SHP77 treated with DMSO at 0.1 percent for 48 hours (cell line): ENCODE data around the gene IDH1.
"Not testable (repeated sequence)": the region's sequence is repeated elsewhere in the genome, so short reads cannot be mapped to it uniquely, and the experiment has no call there.

Experiments
- DNase-seq: peaks from one replicate; lab custom pipeline; 2025; lab: John Stamatoyannopoulos, UW

Gene IDH1

DNA sequence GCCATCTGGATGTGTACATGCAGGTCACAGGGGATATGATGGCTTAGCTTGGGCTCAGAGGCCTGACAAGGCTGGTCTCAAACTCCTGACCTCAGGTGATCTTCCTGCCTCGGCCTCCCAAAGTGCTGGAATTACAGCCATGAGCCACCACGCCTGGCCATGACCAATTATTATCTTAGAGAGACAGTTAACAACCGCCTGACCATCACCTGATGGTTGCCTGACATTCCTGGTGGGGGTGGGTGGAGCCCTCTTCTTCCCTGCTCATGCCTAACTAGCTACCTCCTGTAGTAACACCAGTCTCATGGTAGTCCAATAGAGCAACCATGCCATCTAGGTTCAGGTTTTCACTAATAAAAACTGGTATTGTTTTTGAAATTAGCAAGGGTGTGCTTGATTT lies 33.0 kb downstream of the IDH1 start:
- not testable (repeated sequence) for DNase-seq

DNA sequence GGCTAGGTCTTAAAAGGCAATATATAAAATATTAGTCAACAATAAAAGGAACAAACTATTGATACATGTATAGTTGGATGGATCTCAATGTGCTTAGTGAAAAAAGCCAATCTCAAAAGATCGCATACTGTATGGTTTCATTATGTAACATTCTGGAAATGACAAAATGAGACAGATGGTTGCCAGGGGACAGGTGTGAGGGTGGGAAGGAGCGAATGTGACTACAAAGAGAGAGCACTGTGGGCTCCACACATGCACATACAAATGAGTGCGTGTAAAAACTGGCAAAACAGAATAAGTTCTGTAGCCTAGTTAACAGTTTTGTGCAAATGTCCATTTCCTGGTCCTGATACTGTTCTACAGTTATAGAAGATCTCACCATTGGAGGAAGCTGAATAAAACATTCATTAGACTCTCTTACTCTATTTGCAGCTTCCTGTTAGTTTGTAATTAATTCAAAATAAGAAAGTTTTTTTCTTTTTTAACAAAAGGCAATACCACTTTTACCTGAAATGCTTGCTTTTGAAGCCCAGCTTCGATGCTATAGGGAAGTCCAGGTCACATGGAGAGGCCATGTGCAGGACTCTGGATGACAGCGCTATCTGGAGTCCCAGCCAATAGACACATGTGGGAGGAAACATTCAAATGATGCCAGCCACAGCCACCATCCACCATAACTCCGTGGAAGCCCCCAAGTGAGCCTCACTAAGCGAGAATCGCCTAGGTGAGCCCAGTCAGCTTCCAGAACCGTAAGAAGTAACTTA lies 44.0 kb downstream of the IDH1 start:
- DNase-seq: no peak

DNA sequence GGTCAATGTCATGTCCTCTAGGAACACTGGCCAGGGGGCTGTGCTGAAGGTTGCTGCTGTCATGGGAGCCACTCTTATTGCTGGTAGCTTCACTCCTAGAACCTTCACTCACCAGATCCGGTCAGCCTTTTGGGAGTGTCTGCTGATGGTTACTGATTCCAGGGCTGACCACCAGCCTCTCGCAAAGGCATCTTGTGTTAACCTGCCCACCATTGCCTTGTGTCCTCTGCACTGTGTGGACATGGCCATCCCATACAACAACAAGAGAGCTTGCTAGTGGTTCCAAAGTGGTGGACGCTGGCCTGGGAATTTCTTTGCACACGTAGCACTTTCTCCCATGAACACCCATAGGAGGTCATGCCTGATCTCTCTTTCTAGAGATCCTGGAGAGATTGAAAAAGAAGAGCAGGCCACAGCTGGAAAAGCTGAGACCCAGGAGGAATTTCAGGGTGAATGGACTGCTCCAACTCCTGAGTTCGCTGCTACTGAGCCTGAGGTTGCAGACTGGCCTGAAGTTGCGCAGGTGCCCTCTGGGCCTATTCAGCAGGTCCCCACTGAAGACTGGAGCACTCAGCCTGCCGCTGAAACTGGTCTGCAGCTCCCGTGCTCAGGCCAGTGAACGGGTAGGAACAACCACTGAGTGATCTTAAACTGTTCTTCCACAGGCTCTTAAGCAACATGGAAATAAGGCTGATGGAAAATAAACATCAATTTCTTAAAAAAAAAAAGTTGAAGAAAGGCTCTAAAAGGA lies 46.4 kb downstream of the IDH1 start:
- DNase-seq: no peak

DNA sequence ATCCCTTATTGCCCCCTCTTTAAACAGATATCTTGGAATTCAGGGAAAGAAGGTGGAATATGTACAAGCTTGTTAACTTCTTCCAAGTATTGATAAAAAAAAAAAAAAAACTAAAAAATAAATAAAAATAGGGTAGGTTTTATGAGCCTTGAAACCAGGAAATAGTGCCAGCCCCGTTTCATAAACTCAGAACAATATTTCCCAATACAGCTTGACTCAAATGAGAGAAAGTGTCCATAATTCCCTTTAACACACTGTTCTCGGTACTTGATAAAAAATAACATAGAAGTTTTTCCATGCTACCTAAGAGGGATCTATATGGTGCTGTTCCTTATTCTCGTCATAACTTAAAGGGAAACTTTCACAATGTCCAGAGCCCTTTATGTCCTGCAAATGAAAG lies 47.1 kb downstream of the IDH1 start:
- DNase-seq: no peak

DNA sequence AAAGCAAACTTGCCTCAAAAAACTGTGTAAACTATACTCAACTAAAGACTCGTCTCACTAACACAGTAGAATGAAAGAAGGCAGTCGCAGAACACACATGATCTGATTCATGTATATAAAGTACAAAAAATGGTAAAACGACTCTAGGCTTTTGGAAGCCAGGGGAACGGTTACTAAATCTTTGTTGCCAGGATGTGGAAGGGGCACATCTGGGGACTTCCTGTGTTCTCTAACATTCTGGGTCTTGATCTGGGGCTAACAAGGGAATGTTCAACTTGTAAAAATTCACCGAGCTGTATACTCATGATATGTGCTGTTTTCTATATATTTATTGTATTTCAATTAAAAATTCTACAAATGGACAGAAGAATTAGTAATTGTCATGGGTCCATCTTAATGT lies 50.7 kb downstream of the IDH1 start:
- no peak for DNase-seq

DNA sequence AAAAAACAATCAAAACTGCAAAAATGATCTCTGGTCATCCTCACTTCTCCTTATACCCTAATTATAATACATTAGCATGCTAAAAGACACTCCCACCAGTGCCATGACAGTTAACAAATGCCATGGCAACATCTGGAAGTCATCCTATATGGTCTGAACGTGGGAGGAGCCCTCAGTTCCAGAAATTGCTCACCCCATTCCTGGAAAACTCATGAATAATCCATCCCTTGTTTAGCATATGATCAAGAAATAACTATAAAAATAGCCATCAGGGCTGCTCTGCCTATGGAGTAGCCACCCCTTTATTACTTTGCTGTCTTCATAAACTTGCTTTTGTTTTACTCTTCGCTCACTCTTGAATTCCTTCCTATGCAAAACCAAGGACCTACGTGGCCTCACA lies 59.3 kb downstream of the IDH1 start:
- DNase-seq: no peak

DNA sequence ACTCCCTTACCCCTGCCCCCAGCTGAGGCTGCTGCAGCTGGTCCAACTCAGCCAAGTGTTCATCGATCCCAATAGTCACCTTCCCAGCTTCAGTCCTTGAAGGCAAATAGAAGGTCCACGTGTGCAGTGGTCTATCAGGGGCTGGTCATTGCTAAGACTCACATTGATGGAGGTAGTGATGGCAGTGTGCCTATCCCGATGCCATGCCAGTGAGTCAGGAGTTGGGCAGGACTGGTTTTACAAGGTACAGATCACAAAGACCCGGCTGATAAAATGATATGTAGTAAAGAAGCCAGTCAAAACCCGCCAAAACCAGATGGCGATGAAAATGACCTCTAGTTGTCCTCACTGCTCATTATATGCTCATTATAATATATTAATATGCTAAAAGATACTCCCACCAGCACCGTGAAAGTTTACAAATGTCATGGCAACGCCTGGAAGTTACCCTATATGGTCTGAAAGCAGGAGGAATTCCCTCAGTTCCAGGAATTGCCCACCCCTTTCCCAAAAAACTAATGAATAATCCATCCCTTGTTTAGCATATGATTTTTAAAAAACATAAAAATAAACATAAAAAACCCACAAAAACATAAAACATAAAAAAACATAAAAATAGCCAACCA lies 62.1 kb downstream of the IDH1 start:
- DNase-seq: no peak

DNA sequence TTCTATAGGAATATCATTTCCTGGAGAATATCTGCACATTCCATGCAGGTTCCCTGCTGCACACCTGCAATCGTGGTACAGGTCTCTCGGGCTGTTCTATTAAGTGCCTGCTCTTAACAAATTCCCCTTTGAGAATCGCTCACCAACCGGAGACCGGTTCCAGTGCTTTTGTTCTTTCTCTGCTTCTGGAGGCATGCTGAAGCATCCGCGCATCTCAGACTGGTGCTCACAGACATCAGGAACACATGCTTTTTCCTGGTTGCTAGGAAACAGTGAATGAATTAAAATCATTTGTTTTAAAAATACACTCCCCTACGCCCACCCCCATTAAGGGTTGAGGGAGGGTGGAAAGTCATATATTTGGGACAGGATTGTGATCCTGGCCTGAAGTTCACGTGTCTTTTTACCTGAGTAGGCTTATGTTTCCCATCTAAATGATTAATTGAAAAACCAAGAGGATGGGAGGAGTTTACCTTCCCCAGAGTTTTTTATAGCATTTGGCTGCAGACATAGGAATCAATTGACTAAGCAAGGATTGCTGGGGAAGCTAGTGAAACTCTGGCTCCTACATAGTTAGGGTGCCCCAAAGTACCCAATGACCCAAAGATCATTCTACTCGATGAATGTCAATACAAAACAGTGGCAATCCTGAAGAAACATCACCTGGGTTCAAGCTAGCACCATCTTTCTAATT lies 64.9 kb downstream of the IDH1 start, which contains the start of gene C2orf80:
Gene C2orf80 (minus strand): TSS at position 221 of the 694 bp plus-strand sequence. CDS start 3,044 bp downstream, outside the sequence.
- DNase-seq: no peak

DNA sequence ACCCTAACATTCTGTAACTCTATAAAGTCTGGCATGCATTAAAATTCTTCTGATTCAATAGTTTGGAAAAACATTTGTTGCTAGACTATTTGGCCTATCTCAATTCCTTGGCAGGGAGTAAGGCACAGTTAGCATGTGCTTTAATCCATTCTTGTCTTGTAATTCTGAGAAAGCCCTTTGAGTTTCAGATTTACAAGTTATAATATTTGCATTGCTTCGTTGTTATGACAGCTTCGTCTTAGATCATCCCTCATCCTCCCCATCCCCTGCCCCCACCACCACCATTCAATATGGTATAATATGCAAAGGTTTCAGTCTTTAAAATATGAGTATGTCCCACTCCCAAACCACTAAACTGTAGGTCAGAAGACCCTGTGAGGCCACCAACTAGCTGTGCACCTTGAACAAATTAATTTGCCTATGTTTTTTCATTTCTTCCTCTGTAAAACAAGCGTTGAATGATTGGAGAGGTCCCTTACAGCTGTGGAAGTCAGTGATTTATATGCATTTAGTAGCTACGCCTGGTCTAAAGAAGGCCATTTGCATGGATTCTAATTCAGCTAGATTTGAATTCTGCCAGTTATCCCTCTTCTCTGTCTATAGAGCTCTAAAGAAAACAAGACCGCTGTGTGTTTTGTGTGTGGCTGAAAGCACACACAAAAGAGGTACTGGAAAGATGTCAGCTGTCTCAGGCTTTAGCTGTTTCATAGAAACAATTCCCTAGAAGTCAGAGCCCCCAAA lies 65.6 kb downstream of the IDH1 start:
- no peak for DNase-seq

DNA sequence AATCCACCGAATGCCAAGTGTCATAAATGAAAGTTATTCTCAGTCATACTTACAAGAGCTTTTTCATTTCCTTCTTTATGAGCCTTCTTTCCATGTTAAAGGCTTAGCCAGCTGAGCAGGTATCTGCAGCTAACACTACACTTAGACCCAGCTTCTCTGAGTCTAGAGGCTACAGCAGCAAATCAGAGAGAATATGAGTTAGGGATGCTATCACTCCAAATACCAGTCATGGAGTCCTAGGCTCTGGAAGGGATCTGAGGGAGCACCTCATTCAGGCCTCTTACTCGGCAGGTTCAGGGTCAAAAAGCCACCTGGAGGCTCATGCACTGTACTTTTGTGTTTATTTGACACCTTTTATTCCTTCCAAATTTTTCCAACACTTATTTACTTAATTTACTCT lies 68.0 kb downstream of the IDH1 start:
- no peak for DNase-seq

DNA sequence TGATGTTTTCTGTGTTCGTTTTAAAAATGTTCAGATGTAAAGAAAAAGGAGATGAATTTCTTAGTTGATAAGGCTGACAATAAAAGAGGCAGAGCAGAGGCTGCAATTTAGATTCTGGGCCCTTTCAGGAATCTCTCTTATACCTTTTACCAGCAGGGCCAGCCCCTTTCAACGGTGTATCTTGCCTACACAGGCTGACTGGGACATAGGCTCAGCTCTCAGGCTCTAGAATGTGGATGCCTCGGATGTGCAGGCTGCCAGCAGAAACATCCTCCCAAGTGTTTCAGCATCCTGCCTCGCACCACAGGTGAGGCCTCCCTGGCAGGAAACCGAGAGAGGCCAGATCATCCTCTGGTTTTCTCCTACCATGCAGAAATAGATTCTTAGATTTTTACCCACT lies 68.4 kb downstream of the IDH1 start:
- DNase-seq: no peak
